ENCODE data around the gene KLHL17.

GRCh38 chr1:954927-955326, 5.5 kb upstream of the KLHL17 start:
- TF ChIP-seq, protein P1, sequence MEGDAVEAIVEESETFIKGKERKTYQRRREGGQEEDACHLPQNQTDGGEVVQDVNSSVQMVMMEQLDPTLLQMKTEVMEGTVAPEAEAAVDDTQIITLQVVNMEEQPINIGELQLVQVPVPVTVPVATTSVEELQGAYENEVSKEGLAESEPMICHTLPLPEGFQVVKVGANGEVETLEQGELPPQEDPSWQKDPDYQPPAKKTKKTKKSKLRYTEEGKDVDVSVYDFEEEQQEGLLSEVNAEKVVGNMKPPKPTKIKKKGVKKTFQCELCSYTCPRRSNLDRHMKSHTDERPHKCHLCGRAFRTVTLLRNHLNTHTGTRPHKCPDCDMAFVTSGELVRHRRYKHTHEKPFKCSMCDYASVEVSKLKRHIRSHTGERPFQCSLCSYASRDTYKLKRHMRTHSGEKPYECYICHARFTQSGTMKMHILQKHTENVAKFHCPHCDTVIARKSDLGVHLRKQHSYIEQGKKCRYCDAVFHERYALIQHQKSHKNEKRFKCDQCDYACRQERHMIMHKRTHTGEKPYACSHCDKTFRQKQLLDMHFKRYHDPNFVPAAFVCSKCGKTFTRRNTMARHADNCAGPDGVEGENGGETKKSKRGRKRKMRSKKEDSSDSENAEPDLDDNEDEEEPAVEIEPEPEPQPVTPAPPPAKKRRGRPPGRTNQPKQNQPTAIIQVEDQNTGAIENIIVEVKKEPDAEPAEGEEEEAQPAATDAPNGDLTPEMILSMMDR (IDR thresholded peaks at IDR 0.05; ENCODE audit: insufficient read depth, low read length) = no peak
- no peak for TF ChIP-seq POLR2AphosphoS5 (IDR thresholded peaks at IDR 0.05; ENCODE audit: low read depth)
- no peak for TF ChIP-seq SPI1 (IDR thresholded peaks at IDR 0.05; ENCODE audit: borderline replicate concordance, low read depth)

Data from HL-60 (cell line).